Esophagus muscularis mucosa (tissue), 4 donors: ENCODE results near the gene USP9Y.

Source experiments
- EP300 ChIP-seq: sonication (generic); formaldehyde crosslinking; IDR thresholded peaks from one replicate; pipeline ENCODE4 v1.6.1; 2017; ENCODE audit warnings: antibody characterized with exemption
- POLR2A ChIP-seq: fragments of 450-650 bp; IDR thresholded peaks from one replicate; pipeline ENCODE4 v1.6.1; 2017; ENCODE audit warnings: antibody characterized with exemption, moderate library complexity, mild to moderate bottlenecking, low read depth
- POLR2AphosphoS5 ChIP-seq, 2 donors: sonication (generic); formaldehyde crosslinking; IDR thresholded peaks; one replicate each; pipeline ENCODE4 v1.6.1; 2017; ENCODE audit warnings: antibody characterized with exemption in 2 of 2
- TF ChIP-seq, protein P1 (sequence below), 3 experiments: fragments of 200-600 bp in 2 of 3; fragments of 450-650 bp in 1 of 3; sonication (generic) in 2 of 3; IDR thresholded peaks; one replicate each; pipeline ENCODE4 v1.5.1; 2017 to 2019; ENCODE audit warnings: antibody characterized with exemption in 3 of 3, mild to moderate bottlenecking in 2 of 3, moderate library complexity in 1 of 3

DNA sequence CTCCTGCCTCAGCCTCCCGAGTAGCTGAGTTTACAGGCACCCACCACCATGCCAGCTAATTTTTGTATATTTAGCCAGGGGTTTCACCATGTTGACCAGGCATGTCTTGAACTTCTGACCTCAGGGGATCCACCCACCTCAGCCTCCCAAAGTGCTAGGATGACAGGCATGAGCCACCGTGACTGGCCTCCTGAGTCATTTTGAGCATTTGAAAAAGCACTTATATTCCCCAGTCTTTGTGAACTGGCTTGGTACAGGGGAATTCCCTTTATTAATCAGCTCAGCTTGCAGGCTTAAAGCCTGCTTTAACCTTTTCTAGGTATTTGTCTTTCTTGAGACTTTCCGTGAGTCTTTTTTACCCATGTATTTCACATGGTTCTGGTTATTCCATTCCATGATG is 32.6 kb downstream of the USP9Y start:
- TF ChIP-seq POLR2AphosphoS5 (IDR thresholded peaks at IDR 0.05) (no peak), POLR2A (no peak), EP300 (no peak)
- TF ChIP-seq, protein P1, sequence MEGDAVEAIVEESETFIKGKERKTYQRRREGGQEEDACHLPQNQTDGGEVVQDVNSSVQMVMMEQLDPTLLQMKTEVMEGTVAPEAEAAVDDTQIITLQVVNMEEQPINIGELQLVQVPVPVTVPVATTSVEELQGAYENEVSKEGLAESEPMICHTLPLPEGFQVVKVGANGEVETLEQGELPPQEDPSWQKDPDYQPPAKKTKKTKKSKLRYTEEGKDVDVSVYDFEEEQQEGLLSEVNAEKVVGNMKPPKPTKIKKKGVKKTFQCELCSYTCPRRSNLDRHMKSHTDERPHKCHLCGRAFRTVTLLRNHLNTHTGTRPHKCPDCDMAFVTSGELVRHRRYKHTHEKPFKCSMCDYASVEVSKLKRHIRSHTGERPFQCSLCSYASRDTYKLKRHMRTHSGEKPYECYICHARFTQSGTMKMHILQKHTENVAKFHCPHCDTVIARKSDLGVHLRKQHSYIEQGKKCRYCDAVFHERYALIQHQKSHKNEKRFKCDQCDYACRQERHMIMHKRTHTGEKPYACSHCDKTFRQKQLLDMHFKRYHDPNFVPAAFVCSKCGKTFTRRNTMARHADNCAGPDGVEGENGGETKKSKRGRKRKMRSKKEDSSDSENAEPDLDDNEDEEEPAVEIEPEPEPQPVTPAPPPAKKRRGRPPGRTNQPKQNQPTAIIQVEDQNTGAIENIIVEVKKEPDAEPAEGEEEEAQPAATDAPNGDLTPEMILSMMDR (IDR thresholded peaks at IDR 0.05): no peak
